ENCODE results near the gene ADNP. TPM values are rescaled to one million over a fixed set of nuclear protein-coding genes. Genes with fewer than 3 reads are reported as not detected.
A peak's percentile ranks its signal among the peaks of the same experiment; 100 is the strongest.
"Not testable (repeated sequence)": the region's sequence is repeated elsewhere in the genome, so short reads cannot be mapped to it uniquely, and the experiment has no call there.

Gene ADNP
- 10 to 100 TPM; 23.7 to 34.3 TPM for total RNA-seq

DNA sequence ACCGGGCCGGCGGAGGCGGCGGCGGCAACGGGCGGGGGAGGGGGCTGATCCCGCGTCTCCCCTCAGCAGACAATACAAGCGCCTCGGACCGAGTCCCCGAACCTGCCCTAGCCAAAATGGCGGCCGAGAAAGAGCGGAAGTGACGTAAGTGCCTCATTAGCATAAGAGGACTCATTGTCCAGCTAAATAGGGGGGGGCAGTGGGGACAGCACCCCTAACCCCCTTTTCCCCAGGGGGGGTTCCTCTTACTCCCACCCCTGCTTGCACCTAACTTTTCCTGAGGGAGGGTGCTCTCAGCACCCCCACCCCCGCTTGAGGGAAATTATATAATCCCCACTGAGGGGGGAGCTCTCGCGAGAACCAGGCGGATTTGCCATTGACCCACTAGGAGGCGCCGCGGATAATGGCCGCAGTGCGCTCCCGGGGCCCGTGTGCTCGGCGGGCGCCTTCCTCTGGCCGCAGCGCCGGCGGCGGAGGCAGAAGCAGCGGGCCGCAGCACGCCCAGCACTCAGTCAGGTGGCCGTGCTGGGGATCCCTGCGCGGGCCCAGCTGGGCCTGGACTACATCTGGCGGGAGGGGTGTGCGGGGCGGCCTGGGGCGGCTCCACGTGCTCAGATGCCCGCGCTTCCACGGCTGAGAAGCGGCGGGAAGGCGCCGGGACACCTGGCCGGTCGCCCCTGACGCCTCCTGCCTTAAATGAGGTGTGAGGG lies at the start of gene ADNP:
TSS of gene ADNP (minus strand) at position 132 of the 710 bp plus-strand sequence. CDS start 27,441 bp downstream, outside the sequence.
- TF ChIP-seq CTCF (IDR thresholded peaks at IDR 0.05) = peak; percentile 49 to 75
- Histone ChIP-seq H3K9me3 (no peaks in the 10 kb centered on the region), H3K4me3 (peak within 1 kb of the TSS; percentile 83 to 84), H3K36me3 (peaks cover 26% of the 10 kb centered on the region), H3K4me1 (peaks cover 0 to 41% of the 10 kb centered on the region in 2 donors), H3K27ac (peak within 1 kb of the TSS; percentile 95 to 99), H3K27me3 (no peaks in the 10 kb centered on the region)
- peak; percentile 92 for DNase-seq (ENCODE audit: low spot score)

GRCh38 chr20:50980071-50980681 lies 48.9 kb upstream of the ADNP start:
- H3K4me3 ChIP-seq = no peak overlapping the region
- H3K27ac ChIP-seq = no peak overlapping the region
- H3K27me3 ChIP-seq = no peaks in the 10 kb centered on the region
- no peaks in the 10 kb centered on the region for H3K36me3 ChIP-seq
- H3K9me3 ChIP-seq = no peaks in the 10 kb centered on the region
- no peak for TF ChIP-seq CTCF (IDR thresholded peaks at IDR 0.05)
- DNase-seq (ENCODE audit: low spot score) = peak; percentile 60
- peaks cover 0 to 4% of the 10 kb centered on the region in 2 donors for H3K4me1 ChIP-seq

GRCh38 chr20:50978533-50978932 lies 47.3 kb upstream of the ADNP start:
- not testable (repeated sequence) for H3K9me3 ChIP-seq; DNase-seq (ENCODE audit: low spot score); H3K4me1 ChIP-seq; H3K4me3 ChIP-seq; H3K36me3 ChIP-seq; H3K27ac ChIP-seq; H3K27me3 ChIP-seq

- Histone ChIP-seq H3K4me3 (no peak overlapping the region), H3K9me3 (no peaks in the 10 kb centered on the region), H3K36me3 (no peaks in the 10 kb centered on the region), H3K27ac (no peak overlapping the region), H3K4me1 (peaks cover 0 to 4% of the 10 kb centered on the region in 2 donors), H3K27me3 (no peaks in the 10 kb centered on the region)
- no peak for DNase-seq (ENCODE audit: low spot score)
- TF ChIP-seq CTCF (IDR thresholded peaks at IDR 0.05) = no peak
These were observed 46.1 kb upstream of the ADNP start for GRCh38 chr20:50977066-50978021.

GRCh38 chr20:50975701-50976330 lies 44.6 kb upstream of the ADNP start:
- Histone ChIP-seq H3K36me3 (no peaks in the 10 kb centered on the region), H3K4me3 (no peak overlapping the region), H3K4me1 (no peaks in the 10 kb centered on the region), H3K27ac (no peak overlapping the region), H3K9me3 (no peaks in the 10 kb centered on the region), H3K27me3 (no peaks in the 10 kb centered on the region)
- TF ChIP-seq CTCF (IDR thresholded peaks at IDR 0.05) = no peak
- DNase-seq (ENCODE audit: low spot score) = no peak

Data from right atrium auricular region (tissue), 2 donors.